Uterine smooth muscle cell (primary cell): Measurements from ENCODE around the gene TRMT1L. TPM values are rescaled to one million over a fixed set of nuclear protein-coding genes. Genes with fewer than 3 reads are reported as not detected.

Experiments used
- total RNA-seq: library from RNA; depleted of rRNA; stranded (reverse); fragments of >200 nt; gene quantifications from 2 replicates; pipeline ENCODE4 v1.2.3, GENCODE V29; 2014

Gene TRMT1L, protein sequence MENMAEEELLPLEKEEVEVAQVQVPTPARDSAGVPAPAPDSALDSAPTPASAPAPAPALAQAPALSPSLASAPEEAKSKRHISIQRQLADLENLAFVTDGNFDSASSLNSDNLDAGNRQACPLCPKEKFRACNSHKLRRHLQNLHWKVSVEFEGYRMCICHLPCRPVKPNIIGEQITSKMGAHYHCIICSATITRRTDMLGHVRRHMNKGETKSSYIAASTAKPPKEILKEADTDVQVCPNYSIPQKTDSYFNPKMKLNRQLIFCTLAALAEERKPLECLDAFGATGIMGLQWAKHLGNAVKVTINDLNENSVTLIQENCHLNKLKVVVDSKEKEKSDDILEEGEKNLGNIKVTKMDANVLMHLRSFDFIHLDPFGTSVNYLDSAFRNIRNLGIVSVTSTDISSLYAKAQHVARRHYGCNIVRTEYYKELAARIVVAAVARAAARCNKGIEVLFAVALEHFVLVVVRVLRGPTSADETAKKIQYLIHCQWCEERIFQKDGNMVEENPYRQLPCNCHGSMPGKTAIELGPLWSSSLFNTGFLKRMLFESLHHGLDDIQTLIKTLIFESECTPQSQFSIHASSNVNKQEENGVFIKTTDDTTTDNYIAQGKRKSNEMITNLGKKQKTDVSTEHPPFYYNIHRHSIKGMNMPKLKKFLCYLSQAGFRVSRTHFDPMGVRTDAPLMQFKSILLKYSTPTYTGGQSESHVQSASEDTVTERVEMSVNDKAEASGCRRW
- total RNA-seq, result 24.7 and 28.0 TPM in 2 replicates

GRCh38 chr1:185156854-185157598 is at the start of gene TRMT1L, which contains the start of gene SWT1:
TRMT1L (minus strand) TSS chr1:185156953; CDS start chr1:185156712, 241 bp downstream.
SWT1 (plus strand) TSS chr1:185157167; CDS start chr1:185160842, 3,675 bp downstream.

Other genes starting within 250 kb of the TRMT1L start
- gene NIBAN1, start 182.4 kb downstream of the TRMT1L start, total RNA-seq, result 83.9 and 148 TPM in 2 replicates
- gene RNF2, start 111.4 kb downstream of the TRMT1L start, total RNA-seq, result 18.6 and 24.8 TPM in 2 replicates
- gene SWT1, start 214 bp upstream of the TRMT1L start, total RNA-seq, result 4.6 and 8.9 TPM in 2 replicates
- gene IVNS1ABP, start 160.3 kb upstream of the TRMT1L start, total RNA-seq, result 47.8 and 50.0 TPM in 2 replicates